Measurements from ENCODE around the gene DHODH. TPM values are rescaled to one million over a fixed set of nuclear protein-coding genes. Genes with fewer than 3 reads are reported as not detected.
"Not testable (repeated sequence)": the region's sequence is repeated elsewhere in the genome, so short reads cannot be mapped to it uniquely, and the experiment has no call there.

DHODH gene
- total and polyA plus RNA-seq, 2 donors = 3.9 to 7.1 TPM

DNA sequence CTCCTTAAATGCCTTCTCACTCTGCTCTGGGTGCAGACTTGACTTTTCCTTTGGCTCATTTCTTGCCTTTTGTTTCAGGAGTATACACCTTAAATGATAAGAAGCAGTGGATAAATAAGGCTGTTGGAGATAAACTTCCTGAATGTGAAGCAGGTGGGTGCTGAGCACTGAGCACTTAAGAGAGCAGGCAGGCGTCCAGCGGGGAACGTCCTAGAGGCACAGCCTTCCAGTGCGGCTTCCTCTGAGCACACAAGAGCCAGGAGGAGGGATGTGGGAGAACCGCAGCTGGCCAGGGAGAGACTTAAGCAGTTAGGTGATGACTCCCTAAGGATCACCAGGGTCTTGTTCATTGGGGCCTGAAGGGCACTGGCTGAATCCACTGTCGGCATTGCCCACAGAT lies 66.5 kb downstream of the DHODH start:
- DNase-seq (ENCODE audit: extremely low spot score); H3K36me3 ChIP-seq (ENCODE audit: insufficient read depth); H3K4me3 ChIP-seq (ENCODE audit: low read depth, low read length); H3K4me1 ChIP-seq (ENCODE audit: insufficient read depth); H3K27ac ChIP-seq (ENCODE audit: low read depth): not testable (repeated sequence)
- WGBS = 84% methylated on average over 2 of the region's 6 CpGs

Small RNA genes lying within 50 kb of the gene (small RNA-seq; reads per million reads assigned to genes)
- gene RPL39P31 = not detected

Other genes with a start within 250 kb of the DHODH start
- gene AP1G1, start 199.9 kb upstream of the DHODH start, total RNA-seq = 100 TPM
- 21.8 TPM for gene AP1G1, start 199.9 kb upstream of the DHODH start, polyA plus RNA-seq
- gene ATXN1L, start 162.8 kb upstream of the DHODH start, total RNA-seq = 17.9 TPM
- gene ATXN1L, start 162.8 kb upstream of the DHODH start, polyA plus RNA-seq = 18.0 TPM
- gene ZNF821, start 124.6 kb upstream of the DHODH start, total RNA-seq = 5.8 TPM
- 4.9 TPM for gene ZNF821, start 124.6 kb upstream of the DHODH start, polyA plus RNA-seq
- 183 TPM for gene IST1, start 113.2 kb upstream of the DHODH start, total RNA-seq
- gene IST1, start 113.2 kb upstream of the DHODH start, polyA plus RNA-seq = 137 TPM
- 0.11 TPM for gene PKD1L3, start 8.3 kb upstream of the DHODH start, total RNA-seq
- gene PKD1L3, start 8.3 kb upstream of the DHODH start, polyA plus RNA-seq = 0.03 TPM
- gene HP, start 45.8 kb downstream of the DHODH start, total RNA-seq = 0.95 TPM
- gene HP, start 45.8 kb downstream of the DHODH start, polyA plus RNA-seq = 40.2 TPM
- gene HPR, start 54.5 kb downstream of the DHODH start, total RNA-seq = not detected
- gene HPR, start 54.5 kb downstream of the DHODH start, polyA plus RNA-seq = 0.60 TPM
- gene TXNL4B, start 84.9 kb downstream of the DHODH start, total RNA-seq = 16.2 TPM
- 7.7 TPM for gene TXNL4B, start 84.9 kb downstream of the DHODH start, polyA plus RNA-seq
- gene DHX38, start 85.1 kb downstream of the DHODH start, total RNA-seq = 38.6 TPM
- 44.1 TPM for gene DHX38, start 85.1 kb downstream of the DHODH start, polyA plus RNA-seq
- 1.4 TPM for gene PMFBP1, start 163.4 kb downstream of the DHODH start, total RNA-seq
- gene PMFBP1, start 163.4 kb downstream of the DHODH start, polyA plus RNA-seq = 0.84 TPM

Data from urinary bladder (tissue), 4 donors.